SW 1271 (cell line): ENCODE data around the gene GALNT13.

ENCODE experiments used
- DNase-seq, 2 experiments: peaks; one replicate each; lab custom pipeline; 2025; lab: John Stamatoyannopoulos, UW

The GALNT13 gene

DNA sequence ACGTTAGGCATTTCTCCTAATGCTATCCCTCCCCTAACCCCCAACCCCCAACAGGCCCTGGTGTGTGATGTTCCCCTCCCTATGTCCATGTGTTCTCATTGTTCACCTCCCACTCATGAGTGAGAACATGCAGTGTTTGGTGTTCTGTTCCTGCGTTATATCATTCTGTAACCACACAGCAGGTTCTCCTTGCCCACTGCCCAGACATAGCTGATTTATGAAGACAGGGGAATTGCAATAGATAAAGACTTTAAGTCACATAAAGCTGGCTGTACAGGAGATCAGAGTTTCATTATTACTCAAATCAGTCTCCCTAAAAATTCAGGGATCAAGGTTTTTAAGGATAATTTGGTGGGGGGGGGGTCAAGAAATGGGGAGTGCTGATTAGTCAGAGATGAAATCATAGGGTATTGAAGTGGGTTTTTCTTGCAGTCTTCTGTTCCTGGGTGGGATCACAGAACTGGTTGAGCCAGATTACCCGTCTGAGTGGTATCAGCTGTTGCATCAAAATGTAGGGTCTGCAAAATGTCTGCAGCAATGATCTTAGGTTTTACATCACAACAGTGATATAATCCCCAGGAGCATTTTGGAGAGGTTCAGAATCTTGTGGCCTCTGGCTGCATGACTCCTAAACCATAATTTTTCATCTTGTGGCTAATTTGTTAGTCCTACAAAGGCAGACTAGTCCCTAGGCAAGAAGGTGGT is 434.7 kb downstream of the GALNT13 start:
- no peak for DNase-seq

DNA sequence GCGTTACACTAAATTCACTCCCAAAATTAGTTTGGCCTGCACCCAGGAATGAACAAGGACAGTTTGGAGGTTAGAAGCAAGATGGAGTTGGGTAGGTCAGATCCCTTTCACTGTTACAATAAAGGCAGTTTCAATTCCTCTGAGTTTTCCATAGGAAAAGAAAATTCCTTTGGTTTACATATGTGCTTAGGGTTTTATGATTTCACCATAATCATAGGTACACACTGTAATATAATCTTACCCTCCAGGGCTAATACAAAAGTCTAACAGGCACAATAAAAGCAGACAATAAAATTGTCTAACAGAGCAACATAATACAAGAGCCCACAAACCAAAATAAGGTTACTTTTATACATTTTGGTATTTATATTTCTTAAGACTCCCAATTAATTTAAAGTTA is 435.3 kb downstream of the GALNT13 start:
- no peak for DNase-seq

DNA sequence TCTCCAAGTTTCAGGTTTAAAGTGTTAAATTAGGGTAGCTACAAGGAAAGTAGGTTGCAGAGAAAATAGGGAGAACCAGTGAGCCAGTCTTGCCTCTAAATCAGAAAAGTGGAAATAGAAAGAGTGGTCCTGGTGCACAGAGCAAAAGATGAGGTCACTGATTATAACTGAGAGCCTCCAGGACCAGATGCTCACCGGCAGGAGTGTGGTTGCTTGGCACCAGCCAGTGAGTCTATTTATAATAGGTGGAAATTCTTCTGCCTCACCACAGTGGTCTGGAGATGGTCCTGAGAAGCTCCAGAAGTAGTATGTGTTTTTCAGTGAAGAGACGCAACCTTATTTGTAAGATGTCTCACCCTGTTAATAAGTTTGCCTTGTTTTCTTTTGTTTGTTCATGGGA is 452.9 kb downstream of the GALNT13 start:
- DNase-seq: no peak

DNA sequence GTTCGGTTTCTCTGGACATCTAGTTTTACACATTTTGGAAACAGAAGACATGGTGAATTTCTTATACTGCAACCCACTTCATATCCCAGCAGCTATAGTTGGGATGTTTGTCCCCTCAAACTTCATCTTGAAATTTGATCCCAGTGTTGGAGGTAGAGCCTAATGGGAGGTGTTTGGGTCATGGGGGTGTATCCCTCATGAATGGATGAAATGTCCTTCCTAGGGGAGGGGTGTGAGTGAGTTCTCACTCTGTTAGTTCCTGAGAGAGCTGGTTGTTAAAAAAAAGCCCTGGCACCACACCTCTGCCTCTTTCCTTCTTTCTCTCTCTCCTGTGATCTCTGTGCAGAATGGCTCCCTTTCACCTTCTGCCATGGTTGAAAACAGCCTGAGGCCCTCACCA is 457.8 kb downstream of the GALNT13 start:
- DNase-seq: no peak

DNA sequence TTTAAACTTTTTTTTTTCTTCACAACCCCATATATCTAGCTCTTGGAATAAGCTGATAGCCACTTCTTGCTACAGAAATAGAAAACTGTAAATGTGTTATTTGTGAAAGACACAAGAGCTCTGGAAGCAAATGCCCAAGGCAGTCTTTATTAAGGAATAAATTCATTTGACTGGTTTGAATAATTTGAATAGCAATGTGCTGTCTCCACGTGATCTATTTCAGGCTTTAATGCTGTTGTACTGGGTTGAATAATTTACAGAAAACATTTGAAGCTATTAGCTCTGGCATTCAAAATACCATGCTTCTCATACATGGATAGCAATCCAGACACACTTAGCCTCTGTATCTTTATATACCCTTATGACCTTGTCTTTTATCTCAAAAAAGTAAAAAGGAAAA is 460.1 kb downstream of the GALNT13 start:
- DNase-seq: no peak

DNA sequence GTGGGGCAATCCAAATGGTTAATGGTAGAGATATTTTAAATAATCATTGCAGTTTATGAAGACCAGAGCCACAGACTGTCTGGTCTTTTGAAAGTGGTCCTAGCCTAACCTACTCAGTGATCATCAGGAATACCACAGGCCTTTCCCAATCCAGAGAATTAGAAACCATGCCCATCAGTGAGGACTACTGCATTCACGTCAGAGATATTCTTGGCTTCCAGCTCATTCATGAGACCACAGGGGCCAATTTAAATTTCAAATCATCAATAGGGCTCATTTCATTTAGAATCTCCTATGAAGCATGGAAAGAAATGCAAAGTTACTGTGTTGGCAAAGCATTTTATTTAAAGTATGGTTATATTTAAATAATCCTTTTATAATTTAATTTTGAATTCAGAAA is 464.5 kb downstream of the GALNT13 start:
- DNase-seq: no peak

DNA sequence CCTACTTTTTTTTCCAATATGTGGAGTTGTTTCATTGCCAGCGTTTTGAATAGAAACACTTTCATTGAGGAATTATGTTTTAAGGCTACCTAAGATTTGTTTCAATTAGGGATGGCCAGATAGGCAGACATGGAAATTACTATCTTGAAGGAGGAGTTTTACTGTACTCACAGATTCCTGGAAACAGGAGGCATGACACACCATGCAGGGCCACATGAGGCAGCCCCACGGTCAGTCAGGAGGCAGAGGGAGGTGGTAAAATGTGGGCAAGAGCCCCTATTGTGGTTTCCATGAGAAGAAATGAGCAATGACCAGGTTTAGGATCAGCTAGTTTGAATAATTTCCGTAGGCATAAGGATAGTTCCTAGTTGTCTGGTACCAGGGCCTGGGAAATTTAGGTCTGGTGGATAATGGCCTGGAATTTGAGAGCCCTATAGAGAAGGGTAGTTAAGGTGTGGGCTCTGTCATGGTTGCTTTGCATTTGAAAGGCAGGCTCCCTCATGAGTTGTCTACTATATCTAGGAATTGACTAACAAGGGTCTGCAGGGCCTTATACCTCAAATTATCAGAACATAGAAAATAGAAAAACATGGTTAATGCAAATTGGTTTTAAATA is 466.7 kb downstream of the GALNT13 start:
- no peak for DNase-seq

DNA sequence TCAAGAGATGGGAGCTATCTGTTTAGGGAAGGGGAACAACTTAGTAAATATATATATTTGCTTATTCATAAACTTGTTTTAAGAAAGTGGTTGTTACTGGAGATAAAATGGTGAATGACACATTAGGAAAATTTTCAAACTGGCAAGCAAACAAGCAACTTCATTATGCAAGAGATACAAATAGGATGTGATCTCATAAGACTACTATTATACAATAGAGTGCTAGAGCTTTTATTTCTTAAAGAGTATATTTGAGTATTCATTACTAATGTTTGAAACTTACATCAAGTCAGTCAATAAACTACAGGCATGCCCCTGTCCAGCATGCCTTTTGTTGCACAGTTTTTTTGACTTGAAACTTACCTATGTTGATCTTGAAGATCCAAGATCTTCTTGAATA is 471.6 kb downstream of the GALNT13 start:
- no peak for DNase-seq

DNA sequence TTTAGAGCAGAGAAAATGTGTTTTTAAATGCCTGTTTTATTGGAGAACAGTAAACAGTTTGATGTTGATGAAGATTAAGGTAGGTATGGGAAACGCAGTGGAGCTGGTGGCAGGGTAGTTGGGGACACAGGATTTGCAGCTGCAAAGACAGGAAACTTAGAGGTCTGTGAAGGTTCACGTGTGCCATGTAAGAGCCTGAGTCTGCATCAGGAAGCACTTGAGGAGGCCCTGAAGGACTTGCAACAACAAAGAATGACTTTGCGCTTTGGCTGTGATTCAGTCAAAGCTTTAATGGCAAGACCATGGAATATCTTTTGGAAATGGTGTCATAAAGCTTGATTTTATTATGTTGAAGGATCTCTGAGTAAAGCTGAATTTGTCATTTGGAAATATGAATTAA is 479.2 kb downstream of the GALNT13 start:
- DNase-seq: no peak

DNA sequence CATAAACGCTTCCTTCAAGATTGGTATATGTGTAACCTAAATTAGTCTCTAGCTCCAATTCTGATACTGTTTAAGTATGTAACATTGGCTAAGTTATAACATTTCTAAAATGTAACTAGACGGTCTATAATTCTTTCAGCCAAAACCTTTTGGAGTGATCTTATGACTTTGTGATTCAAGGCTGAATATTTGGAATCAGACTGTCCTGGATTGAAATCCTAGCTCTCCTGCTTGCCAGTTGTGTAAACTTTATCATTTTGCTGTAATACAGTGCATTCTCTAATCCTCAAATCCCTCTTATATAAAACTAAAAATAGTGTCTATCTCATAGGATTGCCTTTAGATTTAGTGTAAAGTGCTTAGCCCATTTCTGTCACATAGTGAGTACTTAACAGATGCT is 489.6 kb downstream of the GALNT13 start:
- DNase-seq: no peak

DNA sequence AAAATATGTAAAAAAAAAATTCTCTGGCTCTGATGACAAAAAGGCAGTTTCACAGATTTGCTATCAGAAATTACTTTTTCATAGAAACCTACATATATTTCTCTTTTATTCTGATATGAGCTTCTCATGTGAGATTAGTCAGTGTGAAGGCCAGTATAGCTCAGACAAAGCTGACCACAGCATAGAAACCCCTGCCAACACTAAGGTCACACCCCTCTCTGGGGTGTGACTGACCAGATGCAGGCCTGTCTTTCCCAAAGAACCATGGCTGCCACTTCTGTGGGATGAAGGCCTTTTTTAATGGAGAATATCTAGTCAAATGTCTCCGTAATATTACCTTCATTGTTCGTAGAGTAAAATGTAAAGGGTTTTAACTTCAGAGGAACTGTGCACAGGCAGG is 496.4 kb downstream of the GALNT13 start:
- no peak for DNase-seq

DNA sequence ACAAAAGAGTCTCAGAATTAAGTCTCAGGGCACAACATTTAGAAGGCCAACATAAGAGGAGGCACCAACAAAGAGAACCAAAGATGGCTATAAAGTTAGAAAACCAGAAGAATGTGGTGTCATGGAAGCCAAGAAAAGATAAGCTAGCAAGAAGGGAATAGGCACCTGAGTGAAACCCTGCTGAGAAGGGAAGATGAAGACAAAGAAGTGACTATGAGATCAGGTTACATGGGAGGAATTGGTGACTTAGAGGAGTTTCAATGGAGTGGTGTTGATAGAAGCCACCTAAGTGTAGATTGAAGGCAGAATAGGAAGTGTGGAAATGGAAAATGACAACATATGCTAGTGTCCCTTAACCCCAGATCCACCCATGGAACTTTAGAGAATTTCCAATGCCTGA is 499.2 kb downstream of the GALNT13 start:
- DNase-seq: no peak

DNA sequence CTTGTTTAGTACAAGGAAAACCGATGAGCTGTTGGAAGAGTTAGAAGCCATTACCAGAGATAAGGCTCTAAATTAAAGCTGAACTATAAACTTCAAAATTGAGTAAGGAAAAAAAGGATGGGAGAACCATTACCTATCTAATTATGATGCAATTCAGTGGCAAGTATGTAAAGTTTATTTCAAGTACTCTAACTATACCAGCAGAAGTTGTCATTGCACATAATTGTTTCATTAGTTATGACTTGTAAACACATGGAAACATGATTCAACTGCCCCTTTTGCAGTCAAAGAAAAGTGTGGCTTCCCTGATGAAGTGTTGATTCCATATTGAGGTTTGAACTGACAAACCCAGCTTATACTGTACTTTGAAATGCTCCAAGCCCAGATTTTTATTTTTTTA is 502.7 kb downstream of the GALNT13 start:
- no peak for DNase-seq

DNA sequence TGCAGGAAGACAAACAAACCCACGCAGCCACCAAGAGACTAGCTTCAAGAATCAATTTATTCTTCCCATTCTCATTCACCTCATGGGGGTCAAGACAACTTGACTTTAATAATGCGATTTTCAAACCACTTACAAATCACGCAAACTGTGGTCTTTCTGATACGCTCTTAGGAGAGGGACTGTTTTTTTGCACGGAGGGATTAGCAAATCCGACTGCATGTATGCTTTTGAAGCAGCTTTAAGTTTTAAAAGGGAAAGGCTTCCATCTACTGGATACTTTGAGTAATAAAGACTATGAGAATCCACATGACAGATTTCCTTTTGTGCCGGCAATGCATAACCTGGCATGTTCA is 503.8 kb downstream of the GALNT13 start:
- peak in 1 of 2 experiments; percentile 41 for DNase-seq

DNA sequence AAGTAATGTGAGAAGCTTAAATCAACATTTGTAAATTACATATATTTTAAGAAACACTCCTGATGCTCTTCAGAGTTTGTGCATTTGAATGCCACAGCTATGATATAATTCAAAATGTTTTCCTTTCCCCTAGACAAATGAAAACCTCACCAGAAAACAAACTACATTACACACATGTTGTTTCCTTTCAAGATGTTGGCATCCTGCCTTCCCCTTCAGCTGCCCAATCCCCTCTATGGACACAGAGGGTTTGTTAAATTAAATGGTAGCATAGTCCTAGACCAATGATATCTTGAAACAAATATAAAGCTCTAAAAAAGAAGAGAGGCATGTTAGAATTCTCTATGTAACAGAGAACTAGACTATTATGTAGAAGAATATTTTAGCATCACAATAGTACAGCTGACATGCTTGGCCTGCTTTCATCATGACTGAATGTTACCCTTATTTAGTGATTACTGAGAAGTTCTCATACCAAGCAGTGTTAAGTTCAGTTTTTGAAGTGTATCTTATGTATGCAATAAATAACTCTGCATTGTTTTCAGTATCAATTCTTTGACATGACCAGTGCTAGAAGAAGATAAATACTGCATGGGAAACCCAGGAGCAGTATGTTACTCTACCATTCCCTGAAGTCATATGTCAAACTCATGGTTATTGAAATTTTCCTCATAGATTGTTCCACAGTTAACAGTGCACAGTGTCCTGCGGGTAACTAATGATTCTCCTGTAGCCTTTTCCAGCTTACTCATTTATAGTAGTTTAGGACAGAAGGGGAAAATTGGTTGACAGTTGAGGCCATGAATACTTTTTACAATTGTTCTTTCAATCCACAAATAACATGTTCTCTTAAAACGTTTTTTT is 510.4 kb downstream of the GALNT13 start:
- DNase-seq: no peak

DNA sequence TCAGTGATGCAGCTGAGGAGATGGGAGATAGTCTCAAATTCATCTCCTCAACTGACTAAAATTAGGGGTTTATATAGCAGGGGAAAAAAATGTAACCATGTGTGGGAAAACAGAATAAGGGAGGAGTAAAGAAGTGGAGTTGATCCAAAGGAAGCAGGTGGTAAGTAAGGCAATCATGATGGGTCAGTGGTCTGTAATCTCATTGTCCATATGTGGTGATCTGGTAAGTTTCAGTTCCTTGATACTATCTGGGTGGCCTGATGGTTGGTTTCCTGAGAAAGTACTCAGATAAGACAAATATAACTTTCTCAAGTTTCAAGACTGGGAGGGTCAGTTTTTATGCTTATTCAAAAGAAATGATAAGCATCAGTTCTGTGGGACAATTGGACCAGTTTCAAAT is 514.5 kb downstream of the GALNT13 start:
- no peak for DNase-seq

DNA sequence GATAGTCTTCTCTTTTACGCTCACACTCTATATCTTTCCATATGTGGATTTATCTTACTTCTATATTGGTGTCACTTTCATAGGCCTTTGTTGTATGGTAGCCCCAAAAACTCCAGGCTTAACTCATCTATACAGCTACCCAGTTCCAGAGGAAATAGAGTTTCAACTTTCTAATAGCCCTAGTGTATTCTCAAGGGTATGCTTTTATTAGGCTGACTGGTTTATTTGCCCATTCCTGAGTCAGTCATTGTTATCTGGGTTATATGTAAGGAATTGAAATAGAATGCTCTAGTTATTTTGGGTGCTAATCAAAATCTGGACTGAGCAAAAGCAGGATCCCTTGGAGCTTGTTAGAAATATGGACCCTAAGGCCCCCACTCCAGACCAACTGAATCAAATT is 519.3 kb downstream of the GALNT13 start:
- no peak for DNase-seq

DNA sequence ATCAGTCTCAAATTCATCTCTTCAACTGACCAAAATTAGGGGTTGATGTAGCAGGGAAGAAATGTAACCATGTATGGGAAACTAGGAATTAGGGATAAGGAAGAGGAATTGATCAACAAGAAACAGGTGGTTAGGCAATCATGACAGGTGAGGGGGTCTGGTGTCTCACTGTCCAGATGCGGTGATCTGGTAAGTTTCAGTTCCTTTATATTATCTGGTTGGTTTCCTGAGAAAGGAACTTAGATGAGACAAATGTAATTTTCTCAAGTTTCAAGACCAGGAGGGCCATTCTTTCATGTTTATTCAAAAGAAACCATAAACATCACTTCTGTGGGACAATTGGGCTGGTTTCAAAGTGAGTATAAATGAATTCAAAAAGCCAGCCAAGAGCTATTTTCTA is 520.5 kb downstream of the GALNT13 start:
- no peak for DNase-seq

DNA sequence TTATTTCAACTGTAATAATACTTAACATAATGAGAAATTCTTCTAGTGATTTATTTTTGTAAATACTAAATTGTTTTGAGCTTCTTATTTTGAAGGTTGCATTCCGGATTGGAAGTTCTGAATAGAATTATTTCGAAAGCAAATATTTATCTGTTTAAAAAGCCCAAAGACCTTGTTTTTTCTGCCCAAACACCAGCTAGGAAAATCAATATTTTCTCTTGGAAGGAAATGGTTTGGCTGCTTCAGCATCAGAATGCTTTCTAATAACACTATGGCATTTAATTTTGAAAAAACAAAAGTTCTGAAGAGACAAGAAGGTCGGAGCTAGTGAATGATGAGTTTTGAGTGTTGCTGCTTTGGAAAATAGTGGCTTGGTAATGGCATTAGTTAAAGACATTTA is 522.9 kb downstream of the GALNT13 start:
- DNase-seq: no peak

DNA sequence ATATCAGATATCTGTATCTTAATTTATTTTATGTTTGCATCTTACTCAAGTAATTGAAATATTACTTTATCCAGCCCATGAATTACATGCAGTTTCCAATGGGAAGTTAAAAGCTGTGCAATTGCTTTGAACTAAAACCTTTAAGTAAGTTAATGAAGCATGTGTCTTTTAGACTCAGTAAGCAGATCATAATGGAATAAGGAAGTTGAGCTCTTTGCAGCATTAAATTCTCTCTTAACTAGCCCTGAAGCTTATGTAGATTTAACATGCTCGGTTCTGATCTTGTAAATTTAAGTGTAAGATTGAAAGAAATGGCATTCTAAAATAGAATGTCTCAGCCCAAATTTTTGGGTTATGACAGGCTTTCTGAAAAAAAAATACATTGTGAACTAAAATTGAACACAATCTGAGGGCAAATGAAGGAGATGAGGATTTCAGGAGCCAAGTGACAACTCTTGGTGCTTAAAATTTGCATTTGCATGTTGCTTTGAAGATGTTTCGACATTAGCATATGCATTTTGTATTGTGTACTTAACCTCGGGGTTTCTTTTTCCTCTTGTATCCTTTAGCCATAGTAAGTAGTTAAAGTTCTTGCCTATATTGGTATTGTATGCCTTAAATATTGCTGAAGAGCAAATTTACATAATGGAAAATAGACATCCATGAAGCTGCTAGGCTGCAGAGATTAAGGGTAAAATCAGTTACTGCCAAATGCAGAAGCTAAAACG is 529.0 kb downstream of the GALNT13 start:
- DNase-seq: no peak

DNA sequence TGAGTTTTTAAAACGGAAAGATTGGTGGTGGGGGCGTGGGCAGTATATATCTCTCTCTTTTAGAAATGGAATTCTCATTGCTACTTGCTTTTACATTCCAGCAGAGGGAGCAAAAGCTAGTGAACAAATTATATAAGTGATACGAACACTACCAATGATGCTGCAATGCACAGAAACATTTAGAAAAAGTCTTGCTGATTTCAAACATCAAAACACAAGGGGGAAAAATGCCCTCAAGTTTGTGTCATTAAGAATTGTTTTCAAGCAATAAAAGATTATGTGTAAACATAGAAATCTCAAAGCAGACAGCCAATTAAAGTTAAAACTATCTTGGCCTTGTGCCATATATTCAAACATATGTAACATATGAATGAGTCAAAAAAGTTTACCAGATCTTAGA is 530.5 kb downstream of the GALNT13 start:
- peak in 1 of 2 experiments; percentile 46 for DNase-seq

DNA sequence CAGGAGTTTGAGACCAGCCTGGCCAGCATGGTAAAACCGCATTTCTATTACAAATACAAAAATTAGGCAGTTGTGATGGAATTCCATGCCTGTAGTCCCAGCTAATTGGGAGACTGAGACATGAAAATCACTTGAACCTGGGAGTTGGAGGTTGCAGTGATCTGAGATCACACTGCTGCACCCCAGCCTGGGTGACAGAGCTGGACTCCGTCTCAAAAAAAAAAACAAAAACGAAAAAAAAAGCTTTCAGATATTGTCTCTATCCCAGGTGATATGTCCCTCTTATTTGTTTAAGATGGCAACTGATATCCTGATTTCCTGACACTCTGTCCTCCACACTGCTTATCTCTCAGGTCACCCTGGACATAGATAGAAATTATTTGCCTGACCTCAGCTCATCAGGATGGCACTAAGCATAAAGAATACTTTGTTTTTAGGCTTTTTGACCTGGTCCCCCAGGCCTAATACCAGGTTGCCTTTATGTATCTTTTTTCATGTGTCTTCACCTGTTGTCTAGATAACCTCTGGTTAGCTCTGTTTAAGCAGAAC is 531.6 kb downstream of the GALNT13 start:
- no peak for DNase-seq
